ENCODE measurements around the gene CHST3.
"Not testable (repeated sequence)": the region's sequence is repeated elsewhere in the genome, so short reads cannot be mapped to it uniquely, and the experiment has no call there.

Gene CHST3

GRCh38 chr10:72013202-72013945 is 49.2 kb downstream of the CHST3 start:
- DNase-seq: no peak

- no peak for DNase-seq
Observed at GRCh38 chr10:72014197-72014596, 50.0 kb downstream of the CHST3 start.

- DNase-seq: no peak
Observed at GRCh38 chr10:72014785-72015480, 50.7 kb downstream of the CHST3 start.

- DNase-seq: no peak
Observed at GRCh38 chr10:72015841-72016240, 51.6 kb downstream of the CHST3 start.

- no peak for DNase-seq
Observed at GRCh38 chr10:72016608-72017300, 52.6 kb downstream of the CHST3 start.

- no peak for DNase-seq
Observed at GRCh38 chr10:72019085-72019876, 55.1 kb downstream of the CHST3 start.

- DNase-seq: no peak
Observed at GRCh38 chr10:72020914-72021809, 57.0 kb downstream of the CHST3 start.

- no peak for DNase-seq
Observed at GRCh38 chr10:72022228-72022627, 58.0 kb downstream of the CHST3 start.

GRCh38 chr10:72024596-72024995 is 60.4 kb downstream of the CHST3 start:
- DNase-seq: no peak

GRCh38 chr10:72025400-72025799 is 61.2 kb downstream of the CHST3 start:
- DNase-seq: no peak

- DNase-seq: no peak
Observed at GRCh38 chr10:72025832-72026231, 61.6 kb downstream of the CHST3 start.

GRCh38 chr10:72026278-72027111 is 62.3 kb downstream of the CHST3 start:
- DNase-seq: no peak

- no peak for DNase-seq
Observed at GRCh38 chr10:72027498-72027897, 63.3 kb downstream of the CHST3 start.

GRCh38 chr10:72029414-72029813 is 65.2 kb downstream of the CHST3 start:
- no peak for DNase-seq

GRCh38 chr10:72030762-72031543 is 66.8 kb downstream of the CHST3 start:
- DNase-seq: no peak

- DNase-seq: no peak
Observed at GRCh38 chr10:72031706-72032105, 67.5 kb downstream of the CHST3 start.

- not testable (repeated sequence) for DNase-seq
Observed at GRCh38 chr10:72032409-72033162, 68.4 kb downstream of the CHST3 start.

- DNase-seq: no peak
Observed at GRCh38 chr10:72034040-72034499, 69.9 kb downstream of the CHST3 start.

GRCh38 chr10:72034761-72035160 is 70.6 kb downstream of the CHST3 start:
- DNase-seq: no peak
